NCI-H69 (cell line): ENCODE measurements around the gene TDRKH.

Experiments
- DNase-seq: peaks from one replicate; lab custom pipeline; 2025; lab: John Stamatoyannopoulos, UW

The TDRKH gene

GRCh38 chr1:151790071-151790939 is at the start of gene TDRKH:
TSS of gene TDRKH (minus strand) at chr1:151790500. CDS start at chr1:151783022, 7,478 bp downstream.
- DNase-seq = peak; percentile 100

GRCh38 chr1:151839457-151840403 is 49.4 kb upstream of the TDRKH start, which contains the start of gene C2CD4D:
TSS of gene C2CD4D (minus strand) at chr1:151839820. CDS start at chr1:151838989, 831 bp downstream.
- DNase-seq = peak; percentile 94

DNA sequence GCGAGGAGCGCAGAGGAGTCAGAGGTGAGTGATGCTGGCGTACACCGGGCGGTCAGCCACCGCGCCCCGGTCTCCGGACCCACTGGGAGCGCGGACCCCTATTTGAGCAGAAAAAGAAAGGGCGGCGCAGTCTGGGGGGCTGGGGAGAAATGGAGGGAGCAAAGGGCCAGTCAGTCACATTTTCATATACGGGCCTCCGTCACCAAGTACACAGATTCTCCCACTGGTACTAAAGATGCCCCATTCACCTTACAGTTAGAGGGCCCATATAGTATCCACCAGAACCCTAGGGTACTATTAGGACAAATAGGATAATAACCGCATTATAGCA is 48.7 kb upstream of the TDRKH start:
- DNase-seq = no peak

GRCh38 chr1:151838222-151839081 is 48.2 kb upstream of the TDRKH start:
- DNase-seq = no peak

GRCh38 chr1:151837884-151838221 is 47.6 kb upstream of the TDRKH start:
- no peak for DNase-seq

DNA sequence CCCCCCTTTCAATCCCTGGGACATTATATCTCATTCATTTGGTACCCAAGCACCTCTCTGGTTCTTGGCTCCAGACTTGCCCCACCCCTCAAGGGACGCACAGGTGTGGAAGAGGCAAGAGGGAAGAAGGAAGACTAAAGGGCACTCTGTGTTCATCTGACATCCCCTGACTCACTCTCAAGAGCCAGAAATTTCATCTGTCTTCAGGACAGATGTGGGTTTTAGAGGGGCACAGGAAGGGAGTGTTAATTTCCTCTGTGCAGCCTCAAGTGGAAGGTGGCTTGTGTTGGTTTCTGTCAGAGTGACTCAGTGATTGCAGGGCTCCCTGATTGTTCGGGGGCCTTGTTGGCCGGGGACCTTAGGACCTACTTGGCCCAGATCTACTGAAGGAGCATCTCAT is 46.9 kb upstream of the TDRKH start:
- no peak for DNase-seq

DNA sequence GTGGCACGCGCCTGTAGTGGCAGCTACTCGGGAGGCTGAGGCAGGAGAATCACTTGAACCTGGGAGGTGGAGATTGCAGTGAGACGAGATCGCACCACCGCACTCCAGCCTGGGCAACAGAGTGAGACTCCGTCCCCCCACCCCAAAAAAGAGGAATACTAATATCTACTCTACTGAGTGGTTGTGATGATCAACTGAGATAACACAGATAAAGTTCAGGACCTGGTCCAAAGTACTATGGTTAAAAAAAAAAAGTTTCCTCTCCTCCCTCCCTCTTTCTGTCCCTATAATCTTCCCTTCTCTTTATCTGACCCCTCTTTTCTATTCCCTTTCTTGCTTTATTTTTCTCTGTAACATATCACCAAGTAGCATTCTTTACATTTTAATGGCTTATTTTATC is 45.3 kb upstream of the TDRKH start:
- no peak for DNase-seq

DNA sequence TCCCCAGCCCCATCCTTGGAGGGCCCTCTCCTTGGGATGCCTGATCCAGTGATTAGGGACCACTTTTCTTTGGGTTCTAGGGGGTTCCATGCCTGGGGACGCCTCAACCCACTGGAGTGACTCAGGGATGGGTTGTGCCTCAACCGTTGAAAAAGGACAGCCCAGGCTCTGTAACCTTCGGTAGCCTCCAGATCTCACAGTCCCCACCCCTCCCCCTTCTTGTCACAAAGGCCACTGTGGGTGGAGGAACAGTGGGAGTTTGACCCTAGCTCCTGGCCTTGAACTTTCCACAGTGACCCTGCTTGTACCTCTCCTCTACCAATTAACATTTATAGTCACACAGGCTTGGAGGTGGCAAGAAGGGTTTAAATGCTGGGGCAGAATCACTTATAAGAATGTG is 43.9 kb upstream of the TDRKH start:
- DNase-seq = no peak

- no peak for DNase-seq
These were observed 43.0 kb upstream of the TDRKH start for GRCh38 chr1:151833172-151833900.

- peak; percentile 85 for DNase-seq
These were observed 42.1 kb upstream of the TDRKH start for GRCh38 chr1:151832318-151832980.

DNA sequence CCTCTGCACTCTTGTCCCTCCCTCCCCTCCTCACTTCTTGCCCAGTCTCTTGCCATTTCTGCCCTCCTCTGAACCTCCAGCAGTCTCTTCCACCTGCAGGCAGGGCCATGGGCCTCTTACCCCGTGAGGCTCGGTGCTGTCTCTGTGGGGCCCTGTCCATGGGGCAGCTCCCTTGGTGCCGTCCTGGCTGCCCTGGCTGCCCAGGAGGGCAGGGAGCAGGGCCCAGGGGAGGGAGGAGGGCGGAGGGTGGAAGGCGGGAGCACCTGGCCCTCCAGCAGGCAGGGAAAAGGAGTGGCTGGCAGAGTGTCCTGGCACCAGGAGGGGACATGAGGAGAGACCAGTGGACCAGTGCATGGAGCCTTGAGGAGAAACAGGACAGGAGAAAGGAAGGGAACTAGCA is 41.3 kb upstream of the TDRKH start, which contains the start of gene RORC:
TSS of gene RORC (minus strand) at position 198 of the 400 bp plus-strand sequence. CDS start at position 160, 38 bp downstream.
- peak; percentile 10 for DNase-seq

DNA sequence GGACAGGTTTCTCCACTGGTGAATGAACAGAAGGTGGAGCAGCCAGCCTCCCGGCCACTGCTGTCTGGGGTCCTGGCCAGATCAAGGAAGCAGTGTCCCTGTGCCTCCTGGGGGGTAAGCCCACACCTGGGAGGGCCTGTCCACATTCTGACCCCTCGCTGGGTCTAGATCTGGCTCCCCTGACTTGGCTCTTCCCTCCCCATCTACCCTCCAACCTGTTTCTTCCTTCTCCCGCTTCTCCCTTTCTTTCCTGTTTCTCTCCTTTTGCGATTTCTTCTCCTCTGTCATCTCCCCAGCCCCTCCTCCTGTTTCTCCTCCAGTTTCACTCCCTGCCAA is 40.9 kb upstream of the TDRKH start:
- no peak for DNase-seq

DNA sequence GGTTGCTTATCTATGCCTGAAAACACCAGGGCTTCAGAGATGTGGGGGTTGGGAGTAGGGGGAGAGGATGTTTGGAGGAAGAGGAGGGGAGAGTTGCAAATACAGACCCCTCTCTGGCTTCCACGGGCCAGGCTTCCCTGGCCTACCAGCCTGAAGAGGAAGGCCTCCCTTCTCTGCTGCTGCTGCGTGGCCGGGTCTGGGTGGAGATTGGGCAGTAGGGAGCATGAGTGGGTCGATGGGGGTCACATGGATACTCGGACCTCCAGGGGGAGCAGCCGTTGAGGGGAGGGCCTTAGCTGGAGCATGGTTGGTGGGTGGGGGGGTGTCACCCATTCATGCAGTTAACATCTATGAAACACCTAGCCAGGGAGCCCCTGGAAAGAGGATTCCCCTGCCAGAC is 39.8 kb upstream of the TDRKH start:
- no peak for DNase-seq

GRCh38 chr1:151829352-151830046 is 39.2 kb upstream of the TDRKH start:
- peak; percentile 74 for DNase-seq

DNA sequence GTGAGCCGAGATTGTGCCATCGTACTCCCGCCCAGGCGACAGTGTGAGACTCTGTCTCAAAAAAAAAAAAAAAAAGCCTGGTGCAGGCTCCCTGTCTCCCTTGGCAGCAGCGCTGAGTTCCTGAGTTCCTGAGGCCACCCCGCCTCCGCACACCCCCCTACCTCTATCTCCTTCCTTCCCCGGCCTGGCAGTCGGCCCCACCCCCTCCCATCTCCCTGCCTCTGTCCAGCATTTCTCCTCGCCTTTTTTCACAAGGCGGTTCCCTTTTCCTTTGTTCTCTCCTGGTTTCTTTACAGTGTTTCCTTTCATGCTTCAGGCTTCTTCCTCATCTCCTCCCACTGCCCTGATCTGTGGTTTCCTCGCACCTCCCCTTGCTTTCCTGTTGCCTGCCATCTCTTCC is 38.6 kb upstream of the TDRKH start:
- peak; percentile 80 for DNase-seq

DNA sequence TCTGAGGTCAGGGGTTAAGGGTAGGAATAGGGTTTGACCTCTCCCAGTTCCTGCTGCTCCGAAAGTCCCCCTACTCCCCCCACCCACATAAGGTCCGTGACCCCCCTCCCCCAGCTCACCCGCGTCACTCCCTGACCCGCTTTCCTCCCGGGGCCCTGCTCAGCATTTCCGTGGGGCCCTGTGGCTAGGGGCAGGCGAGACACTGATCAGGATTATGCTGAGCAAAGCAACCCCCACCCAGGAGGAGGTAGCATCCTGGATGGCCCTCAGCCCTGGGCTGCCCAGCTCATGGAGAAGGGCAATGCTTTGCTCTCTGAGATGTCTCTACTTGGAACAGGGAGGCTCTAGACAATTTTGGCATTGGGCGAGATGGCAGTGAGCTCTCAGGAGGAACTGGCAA is 37.6 kb upstream of the TDRKH start:
- no peak for DNase-seq

GRCh38 chr1:151825751-151826660 is 35.7 kb upstream of the TDRKH start:
- DNase-seq = no peak

DNA sequence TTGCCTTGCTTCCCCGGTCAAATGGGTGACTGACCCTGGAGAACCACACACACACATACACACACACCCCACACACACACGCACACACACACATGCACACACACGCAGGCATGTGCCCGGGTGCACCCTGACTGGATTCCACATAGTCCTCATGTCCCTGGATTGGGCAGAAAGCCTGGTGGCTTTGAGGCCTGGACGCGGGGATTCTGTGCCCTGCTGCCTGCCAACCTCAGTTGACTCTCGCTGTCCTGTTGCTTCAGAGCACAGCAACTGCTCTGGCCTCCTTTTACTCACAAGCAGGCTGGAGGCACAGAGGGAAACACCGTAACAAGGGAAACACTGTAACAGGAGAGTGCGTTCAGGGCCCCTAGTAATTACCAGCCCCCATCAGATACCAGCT is 34.9 kb upstream of the TDRKH start:
- no peak for DNase-seq

GRCh38 chr1:151823175-151823574 is 32.9 kb upstream of the TDRKH start:
- no peak for DNase-seq
